ENCODE data around the gene GRIA2. TPM values are rescaled to one million over a fixed set of nuclear protein-coding genes. Genes with fewer than 3 reads are reported as not detected.

GRIA2 gene
- total RNA-seq, 2 donors from 2014 or later, result 12.4 to 27.6 TPM

GRCh38 chr4:157221895-157222770 is 1.6 kb downstream of the GRIA2 start:
- Histone ChIP-seq H3K4me3 (peak overlapping the region; percentile 84), H3K4me1 (ENCODE audit: control insufficient read depth in 1 of 2, low read depth in 2 of 2) (peaks cover 0 to 22% of the 10 kb centered on the region in 2 donors), H3K27me3 (replicated peaks; ENCODE audit: insufficient read depth) (no peaks in the 10 kb centered on the region), H3K9me3 (no peaks in the 10 kb centered on the region), H3K27ac (peak overlapping the region; percentile 65 to 88), H3K36me3 (no peaks in the 10 kb centered on the region)
- ATAC-seq (ENCODE audit: insufficient number of reproducible peaks, low FRiP score, low read depth) (peak; percentile 6), DNase-seq (ENCODE audit: low spot score) (no peak)
- no peak for TF ChIP-seq CTCF (IDR thresholded peaks at IDR 0.05)

GRCh38 chr4:157222771-157223160 is 2.2 kb downstream of the GRIA2 start:
- Histone ChIP-seq H3K36me3 (no peaks in the 10 kb centered on the region), H3K27me3 (replicated peaks; ENCODE audit: insufficient read depth) (no peaks in the 10 kb centered on the region), H3K9me3 (no peaks in the 10 kb centered on the region), H3K27ac (peak overlapping the region; percentile 65 to 88), H3K4me3 (peak overlapping the region; percentile 84), H3K4me1 (ENCODE audit: control insufficient read depth in 1 of 2, low read depth in 2 of 2) (peaks cover 0 to 25% of the 10 kb centered on the region in 2 donors)
- ATAC-seq (ENCODE audit: insufficient number of reproducible peaks, low FRiP score, low read depth) (no peak), DNase-seq (ENCODE audit: low spot score) (no peak)
- no peak for TF ChIP-seq CTCF (IDR thresholded peaks at IDR 0.05)

GRCh38 chr4:157223456-157223855 is 2.9 kb downstream of the GRIA2 start:
- peak overlapping the region; percentile 84 for H3K4me3 ChIP-seq
- DNase-seq (ENCODE audit: low spot score) (no peak), ATAC-seq (ENCODE audit: insufficient number of reproducible peaks, low FRiP score, low read depth) (no peak)
- H3K27me3 ChIP-seq (replicated peaks; ENCODE audit: insufficient read depth), result no peaks in the 10 kb centered on the region
- no peaks in the 10 kb centered on the region for H3K9me3 ChIP-seq
- H3K4me1 ChIP-seq (ENCODE audit: control insufficient read depth in 1 of 2, low read depth in 2 of 2), result peaks cover 0 to 25% of the 10 kb centered on the region in 2 donors
- H3K27ac ChIP-seq, result peak overlapping the region; percentile 65 to 88
- no peaks in the 10 kb centered on the region for H3K36me3 ChIP-seq
- TF ChIP-seq CTCF (IDR thresholded peaks at IDR 0.05), result no peak

GRCh38 chr4:157225096-157225495 is 4.6 kb downstream of the GRIA2 start:
- H3K9me3 ChIP-seq, result no peaks in the 10 kb centered on the region
- no peaks in the 10 kb centered on the region for H3K27me3 ChIP-seq (replicated peaks; ENCODE audit: insufficient read depth)
- DNase-seq (ENCODE audit: low spot score) (no peak), ATAC-seq (ENCODE audit: insufficient number of reproducible peaks, low FRiP score, low read depth) (no peak)
- H3K36me3 ChIP-seq, result no peaks in the 10 kb centered on the region
- peak overlapping the region; percentile 84 for H3K4me3 ChIP-seq
- no peak for TF ChIP-seq CTCF (IDR thresholded peaks at IDR 0.05)
- H3K27ac ChIP-seq, result peak overlapping the region in 1 of 2 donors; percentile 88
- peaks cover 0 to 23% of the 10 kb centered on the region in 2 donors for H3K4me1 ChIP-seq (ENCODE audit: control insufficient read depth in 1 of 2, low read depth in 2 of 2)

GRCh38 chr4:157226035-157226434 is 5.5 kb downstream of the GRIA2 start:
- no peak for TF ChIP-seq CTCF (IDR thresholded peaks at IDR 0.05)
- DNase-seq (ENCODE audit: low spot score) (no peak), ATAC-seq (ENCODE audit: insufficient number of reproducible peaks, low FRiP score, low read depth) (no peak)
- peak overlapping the region; percentile 84 for H3K4me3 ChIP-seq
- peaks cover 0 to 22% of the 10 kb centered on the region in 2 donors for H3K4me1 ChIP-seq (ENCODE audit: control insufficient read depth in 1 of 2, low read depth in 2 of 2)
- H3K9me3 ChIP-seq, result no peaks in the 10 kb centered on the region
- no peaks in the 10 kb centered on the region for H3K36me3 ChIP-seq
- peak overlapping the region in 1 of 2 donors; percentile 88 for H3K27ac ChIP-seq
- H3K27me3 ChIP-seq (replicated peaks; ENCODE audit: insufficient read depth), result no peaks in the 10 kb centered on the region

Data from thoracic aorta (tissue), 2 donors.